Fibroblast of lung (primary cell): ENCODE results near the gene UTS2B. TPM values are rescaled to one million over a fixed set of nuclear protein-coding genes. Genes with fewer than 3 reads are reported as not detected.

Experiments
- DNase-seq, 2 donors: peaks; one replicate each; pipeline versions ENCODE4 v3.0.0 to v3.0.0-alpha.2; 2010; ENCODE audit warnings: low read depth in 2 of 2
- H2AFZ ChIP-seq: 2 replicates; pipeline ENCODE4 v1.5.1; 2012; ENCODE audit warnings: low read length, control low read depth, inconsistent platforms
- H3K27ac ChIP-seq: 2 replicates; pipeline ENCODE4 v1.5.1; 2011; ENCODE audit warnings: low read length, control low read depth; ENCODE audit not compliant: insufficient read depth
- H3K27me3 ChIP-seq: 2 replicates; pipeline ENCODE4 v1.5.1; 2011; ENCODE audit warnings: mild to moderate bottlenecking, low read length; ENCODE audit not compliant: control insufficient read depth, insufficient read depth
- H3K36me3 ChIP-seq: 2 replicates; pipeline ENCODE4 v1.5.1; 2011; ENCODE audit warnings: low read length; ENCODE audit not compliant: control insufficient read depth, insufficient read depth
- H3K4me1 ChIP-seq: 2 replicates; pipeline ENCODE4 v1.5.1; 2011; ENCODE audit warnings: low read length; ENCODE audit not compliant: control insufficient read depth, insufficient read depth; ENCODE audit errors: extremely low read depth
- H3K4me2 ChIP-seq: 2 replicates; pipeline ENCODE4 v1.5.1; 2011; ENCODE audit warnings: low read length, control low read depth; ENCODE audit not compliant: insufficient read depth; ENCODE audit errors: extremely low read depth
- H3K4me3 ChIP-seq, 4 experiments: fragments of 200-600 bp in 1 of 4; sonication (generic) in 1 of 4; replicated peaks in 1 of 4; 2 replicates each; pipeline ENCODE4 v1.5.1; 2011 to 2016; ENCODE audit warnings: low read length in 4 of 4, low read depth in 3 of 4, mild to moderate bottlenecking in 3 of 4, control low read depth in 2 of 4, inconsistent platforms in 1 of 4, mixed read lengths in 1 of 4; ENCODE audit not compliant: insufficient read depth in 1 of 4; ENCODE audit errors: control extremely low read depth in 1 of 4
- H3K79me2 ChIP-seq: 2 replicates; pipeline ENCODE4 v1.5.1; 2012; ENCODE audit warnings: mild to moderate bottlenecking, low read length, inconsistent platforms; ENCODE audit not compliant: control insufficient read depth, insufficient read depth
- H3K9ac ChIP-seq: 2 replicates; pipeline ENCODE4 v1.5.1; 2011; ENCODE audit warnings: mild to moderate bottlenecking, low read length, control low read depth; ENCODE audit not compliant: insufficient read depth
- H3K9me3 ChIP-seq: 2 replicates; pipeline ENCODE4 v1.5.1; 2012; ENCODE audit warnings: low read depth, low read length; ENCODE audit not compliant: control insufficient read depth, insufficient read depth
- H4K20me1 ChIP-seq: 2 replicates; pipeline ENCODE4 v1.5.1; 2011; ENCODE audit warnings: low read length; ENCODE audit not compliant: control insufficient read depth, insufficient read depth; ENCODE audit errors: extremely low read depth
- EZH2 ChIP-seq: IDR thresholded peaks from 2 replicates; pipeline ENCODE4 v1.5.1; 2012; ENCODE audit warnings: low read length, control low read depth, mild to moderate bottlenecking; ENCODE audit errors: missing control alignments
- polyA plus RNA-seq, 2 donors: library from polyadenylated mRNA; depleted of rRNA in 1 of 2; stranded (reverse) in 1 of 2; unstranded in 1 of 2; fragments of >200 nt; gene quantifications; 2 replicates each; pipeline ENCODE4 v1.2.1, GENCODE V29; 2011 to 2012; ENCODE audit warnings: missing spikeins in 1 of 2
- total RNA-seq: library from RNA; depleted of rRNA; stranded (reverse); fragments of >200 nt; gene quantifications from 2 replicates; pipeline ENCODE4 v1.2.1, GENCODE V29; 2014
- TF ChIP-seq, protein P1 (sequence below), 2 donors: IDR thresholded peaks in 1 of 2; conservative IDR thresholded peaks in 1 of 2; 1 replicate in 1 of 2; 2 replicates in 1 of 2; pipeline ENCODE4 v1.5.1; 2011 to 2012; ENCODE audit warnings: low read length in 2 of 2, control low read depth in 1 of 2, inconsistent platforms in 1 of 2, low read depth in 1 of 2, mild to moderate bottlenecking in 1 of 2

UTS2B gene
- total and polyA plus RNA-seq, 2 donors (not counting 1 experiment from before 2014, with no cell fraction given) = 0.99 to 1.3 TPM

DNA sequence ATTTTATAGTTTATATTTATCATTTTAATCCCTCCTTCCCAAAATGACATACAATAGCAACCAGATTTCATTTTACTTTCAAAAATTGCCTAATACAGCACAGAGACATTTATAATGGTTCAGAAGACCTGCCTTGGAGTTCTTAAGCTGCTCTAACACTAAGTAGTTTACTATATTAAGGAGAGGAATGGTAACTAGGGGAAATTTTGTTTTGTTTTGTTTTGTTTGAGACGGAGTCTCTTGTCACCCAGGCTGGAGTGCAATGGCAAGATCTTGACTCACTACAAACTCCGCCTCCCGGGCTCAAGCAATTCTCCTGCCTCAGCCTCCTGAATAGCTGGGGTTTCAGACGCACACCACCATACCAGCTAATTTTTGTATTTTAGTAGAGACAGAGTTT is 23.9 kb downstream of the UTS2B start:
- TF ChIP-seq, protein P1, sequence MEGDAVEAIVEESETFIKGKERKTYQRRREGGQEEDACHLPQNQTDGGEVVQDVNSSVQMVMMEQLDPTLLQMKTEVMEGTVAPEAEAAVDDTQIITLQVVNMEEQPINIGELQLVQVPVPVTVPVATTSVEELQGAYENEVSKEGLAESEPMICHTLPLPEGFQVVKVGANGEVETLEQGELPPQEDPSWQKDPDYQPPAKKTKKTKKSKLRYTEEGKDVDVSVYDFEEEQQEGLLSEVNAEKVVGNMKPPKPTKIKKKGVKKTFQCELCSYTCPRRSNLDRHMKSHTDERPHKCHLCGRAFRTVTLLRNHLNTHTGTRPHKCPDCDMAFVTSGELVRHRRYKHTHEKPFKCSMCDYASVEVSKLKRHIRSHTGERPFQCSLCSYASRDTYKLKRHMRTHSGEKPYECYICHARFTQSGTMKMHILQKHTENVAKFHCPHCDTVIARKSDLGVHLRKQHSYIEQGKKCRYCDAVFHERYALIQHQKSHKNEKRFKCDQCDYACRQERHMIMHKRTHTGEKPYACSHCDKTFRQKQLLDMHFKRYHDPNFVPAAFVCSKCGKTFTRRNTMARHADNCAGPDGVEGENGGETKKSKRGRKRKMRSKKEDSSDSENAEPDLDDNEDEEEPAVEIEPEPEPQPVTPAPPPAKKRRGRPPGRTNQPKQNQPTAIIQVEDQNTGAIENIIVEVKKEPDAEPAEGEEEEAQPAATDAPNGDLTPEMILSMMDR (conservative IDR thresholded peaks at IDR 0.05 in 1 of 2, IDR thresholded peaks at IDR 0.05 in 1 of 2; ENCODE audit: low read depth in 1 of 2, low read length in 2 of 2) = no peak
- TF ChIP-seq EZH2 = no peak
- Histone ChIP-seq H3K4me3 (no peak overlapping the region), H3K27ac (no peak overlapping the region), H3K27me3 (no peaks in the 10 kb centered on the region), H3K79me2 (no peaks in the 10 kb centered on the region), H3K9me3 (no peaks in the 10 kb centered on the region), H4K20me1 (no peaks in the 10 kb centered on the region), H3K36me3 (no peaks in the 10 kb centered on the region), H3K9ac (no peak overlapping the region), H2AFZ (no peak overlapping the region), H3K4me2 (no peak overlapping the region), H3K4me1 (no peaks in the 10 kb centered on the region)
- no peak for DNase-seq

DNA sequence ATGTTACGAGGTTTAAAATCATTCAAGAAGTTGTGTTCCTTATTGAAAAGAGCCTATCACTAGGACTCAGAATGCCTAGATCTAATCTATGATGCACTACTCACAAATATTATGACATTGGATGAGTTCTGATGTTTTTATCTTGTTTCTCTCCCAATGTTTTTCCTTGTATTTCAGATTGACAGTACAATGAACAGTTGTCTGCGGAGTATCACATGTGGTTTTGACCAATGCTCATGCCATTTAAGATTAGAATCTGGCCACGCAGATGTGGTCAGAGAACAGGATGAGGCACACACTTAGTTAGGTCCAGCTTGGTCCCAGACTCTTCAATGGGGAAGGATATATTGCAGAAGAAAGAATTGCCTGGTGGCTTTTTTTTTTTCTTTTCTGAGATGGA is 26.7 kb downstream of the UTS2B start:
- H3K27ac ChIP-seq = no peak overlapping the region
- TF ChIP-seq, protein P1 (conservative IDR thresholded peaks at IDR 0.05 in 1 of 2, IDR thresholded peaks at IDR 0.05 in 1 of 2; ENCODE audit: low read depth in 1 of 2, low read length in 2 of 2) = no peak
- TF ChIP-seq EZH2 = no peak
- H4K20me1 ChIP-seq = no peaks in the 10 kb centered on the region
- H3K4me3 ChIP-seq = no peak overlapping the region
- no peaks in the 10 kb centered on the region for H3K36me3 ChIP-seq
- no peak overlapping the region for H3K9ac ChIP-seq
- no peak overlapping the region for H2AFZ ChIP-seq
- H3K79me2 ChIP-seq = no peaks in the 10 kb centered on the region
- no peak overlapping the region for H3K4me2 ChIP-seq
- H3K27me3 ChIP-seq = no peaks in the 10 kb centered on the region
- H3K4me1 ChIP-seq = no peaks in the 10 kb centered on the region
- H3K9me3 ChIP-seq = no peaks in the 10 kb centered on the region
- DNase-seq = peak in 1 of 2 donors; percentile 41

DNA sequence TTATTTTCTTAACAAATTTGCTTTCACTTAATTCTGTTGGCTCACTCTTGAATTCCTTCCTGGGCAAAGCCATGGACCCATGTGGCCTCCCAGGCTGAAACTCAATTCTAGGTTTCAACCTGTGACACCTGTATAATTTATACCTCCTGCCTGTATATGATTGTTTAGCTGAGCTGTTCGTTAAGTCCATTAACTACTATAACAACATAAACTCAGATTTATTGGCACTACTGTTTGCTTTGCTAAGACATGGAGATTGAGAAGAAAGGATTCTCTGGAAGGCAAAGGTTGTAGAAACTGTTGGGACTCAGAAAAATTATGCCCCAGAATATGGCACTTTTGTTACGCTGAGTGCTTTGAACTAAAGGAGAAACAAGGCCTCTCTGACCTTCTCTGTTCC is 27.9 kb downstream of the UTS2B start:
- no peaks in the 10 kb centered on the region for H3K9me3 ChIP-seq
- H4K20me1 ChIP-seq = no peaks in the 10 kb centered on the region
- no peaks in the 10 kb centered on the region for H3K36me3 ChIP-seq
- no peak for DNase-seq
- no peaks in the 10 kb centered on the region for H3K27me3 ChIP-seq
- H3K4me2 ChIP-seq = no peak overlapping the region
- no peaks in the 10 kb centered on the region for H3K79me2 ChIP-seq
- H3K9ac ChIP-seq = no peak overlapping the region
- no peaks in the 10 kb centered on the region for H3K4me1 ChIP-seq
- no peak overlapping the region for H3K27ac ChIP-seq
- no peak overlapping the region for H2AFZ ChIP-seq
- H3K4me3 ChIP-seq = no peak overlapping the region
- TF ChIP-seq EZH2 = no peak
- TF ChIP-seq, protein P1 (conservative IDR thresholded peaks at IDR 0.05 in 1 of 2, IDR thresholded peaks at IDR 0.05 in 1 of 2; ENCODE audit: low read depth in 1 of 2, low read length in 2 of 2) = no peak
